Suprapubic skin (tissue), 4 donors: ENCODE measurements around the gene LAMB4. TPM values are rescaled to one million over a fixed set of nuclear protein-coding genes. Genes with fewer than 3 reads are reported as not detected.

Experiments used
- DNase-seq, 2 donors: peaks; one replicate each; pipeline ENCODE4 v3.0.0-alpha.2; 2019; ENCODE audit warnings: low spot score in 2 of 2
- H3K27ac ChIP-seq: fragments of 200-600 bp; sonication (generic); one replicate; pipeline ENCODE4 v1.5.1; 2019
- H3K27me3 ChIP-seq: fragments of 200-600 bp; sonication (generic); one replicate; pipeline ENCODE4 v1.5.1; 2019
- H3K36me3 ChIP-seq: fragments of 200-600 bp; sonication (generic); one replicate; pipeline ENCODE4 v1.5.1; 2019
- H3K4me1 ChIP-seq: fragments of 200-600 bp; sonication (generic); one replicate; pipeline ENCODE4 v1.5.1; 2019
- H3K4me3 ChIP-seq: fragments of 200-600 bp; sonication (generic); one replicate; pipeline ENCODE4 v1.5.1; 2019; ENCODE audit warnings: mild to moderate bottlenecking
- H3K9me3 ChIP-seq: fragments of 200-600 bp; sonication (generic); one replicate; pipeline ENCODE4 v1.5.1; 2019
- EP300 ChIP-seq: sonication (generic); formaldehyde crosslinking; IDR thresholded peaks from one replicate; pipeline ENCODE4 v1.6.1; 2017; ENCODE audit warnings: antibody characterized with exemption
- POLR2A ChIP-seq, 2 donors: fragments of 450-650 bp; IDR thresholded peaks; one replicate each; pipeline ENCODE4 v1.6.1; 2017; ENCODE audit warnings: antibody characterized with exemption in 2 of 2, mild to moderate bottlenecking in 2 of 2, moderate library complexity in 2 of 2
- POLR2AphosphoS5 ChIP-seq, 3 donors: sonication (generic); formaldehyde crosslinking; IDR thresholded peaks; one replicate each; pipeline ENCODE4 v1.6.1; 2017; ENCODE audit warnings: antibody characterized with exemption in 3 of 3
- WGBS: methylation state at CpG from one replicate; pipeline ENCODE4 v1.1.5; 2018; 5-methylcytosine and 5-hydroxymethylcytosine counted together
- total RNA-seq, 4 donors: library from RNA; depleted of rRNA; stranded (reverse); fragments of >200 nt; gene quantifications; one replicate each; pipeline ENCODE4 v1.1.0, GENCODE V29; 2016
- TF ChIP-seq, protein P1 (sequence below), 2 donors: fragments of 200-600 bp in 1 of 2; fragments of 450-650 bp in 1 of 2; sonication (generic) in 1 of 2; IDR thresholded peaks; one replicate each; pipeline ENCODE4 v1.5.1; 2016 to 2019; ENCODE audit warnings: antibody characterized with exemption in 2 of 2, mild to moderate bottlenecking in 1 of 2, moderate library complexity in 1 of 2

Gene LAMB4
- total RNA-seq, 4 donors from 2014 or later = 212 to 642 (median 282) TPM

- H3K4me3 ChIP-seq = no peak overlapping the region
- TF ChIP-seq POLR2AphosphoS5 (IDR thresholded peaks at IDR 0.05) (no peak), POLR2A (IDR thresholded peaks at IDR 0.05) (no peak)
- H3K27ac ChIP-seq = no peak overlapping the region
- no peaks in the 10 kb centered on the region for H3K27me3 ChIP-seq
- no peak for DNase-seq
- H3K4me1 ChIP-seq = no peaks in the 10 kb centered on the region
- 21% methylated on average over 1 of the region's 1 CpG for WGBS
- H3K36me3 ChIP-seq = no peaks in the 10 kb centered on the region
- no peaks in the 10 kb centered on the region for H3K9me3 ChIP-seq
Observed at GRCh38 chr7:108045154-108045553, 85.0 kb downstream of the LAMB4 start.

DNA sequence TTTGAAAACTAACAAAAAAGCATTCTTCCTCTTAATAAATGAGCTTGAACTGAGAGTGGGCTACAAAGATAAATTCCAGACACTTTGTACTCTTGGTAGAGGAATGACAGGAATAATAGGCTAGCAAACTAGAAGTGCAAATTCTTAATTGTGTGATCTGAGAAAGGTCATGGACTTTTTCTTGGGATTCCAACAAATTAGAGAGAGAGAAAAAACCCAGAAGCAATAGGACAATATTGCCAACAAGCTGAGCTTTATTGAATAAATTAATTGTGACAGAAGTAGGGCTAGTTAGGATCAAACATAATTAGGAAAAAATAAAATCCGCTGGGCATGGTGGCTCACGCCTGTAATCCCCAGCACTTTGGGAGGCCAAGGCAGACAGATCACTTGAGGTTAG is 85.8 kb downstream of the LAMB4 start:
- no peaks in the 10 kb centered on the region for H3K9me3 ChIP-seq
- no peaks in the 10 kb centered on the region for H3K27me3 ChIP-seq
- H3K4me1 ChIP-seq = no peaks in the 10 kb centered on the region
- TF ChIP-seq POLR2A (IDR thresholded peaks at IDR 0.05) (no peak), POLR2AphosphoS5 (IDR thresholded peaks at IDR 0.05) (no peak), EP300 (no peak)
- TF ChIP-seq, protein P1, sequence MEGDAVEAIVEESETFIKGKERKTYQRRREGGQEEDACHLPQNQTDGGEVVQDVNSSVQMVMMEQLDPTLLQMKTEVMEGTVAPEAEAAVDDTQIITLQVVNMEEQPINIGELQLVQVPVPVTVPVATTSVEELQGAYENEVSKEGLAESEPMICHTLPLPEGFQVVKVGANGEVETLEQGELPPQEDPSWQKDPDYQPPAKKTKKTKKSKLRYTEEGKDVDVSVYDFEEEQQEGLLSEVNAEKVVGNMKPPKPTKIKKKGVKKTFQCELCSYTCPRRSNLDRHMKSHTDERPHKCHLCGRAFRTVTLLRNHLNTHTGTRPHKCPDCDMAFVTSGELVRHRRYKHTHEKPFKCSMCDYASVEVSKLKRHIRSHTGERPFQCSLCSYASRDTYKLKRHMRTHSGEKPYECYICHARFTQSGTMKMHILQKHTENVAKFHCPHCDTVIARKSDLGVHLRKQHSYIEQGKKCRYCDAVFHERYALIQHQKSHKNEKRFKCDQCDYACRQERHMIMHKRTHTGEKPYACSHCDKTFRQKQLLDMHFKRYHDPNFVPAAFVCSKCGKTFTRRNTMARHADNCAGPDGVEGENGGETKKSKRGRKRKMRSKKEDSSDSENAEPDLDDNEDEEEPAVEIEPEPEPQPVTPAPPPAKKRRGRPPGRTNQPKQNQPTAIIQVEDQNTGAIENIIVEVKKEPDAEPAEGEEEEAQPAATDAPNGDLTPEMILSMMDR (IDR thresholded peaks at IDR 0.05) = no peak
- 85% methylated on average over 2 of the region's 2 CpGs for WGBS
- H3K27ac ChIP-seq = no peak overlapping the region
- no peaks in the 10 kb centered on the region for H3K36me3 ChIP-seq
- no peak overlapping the region for H3K4me3 ChIP-seq
- no peak for DNase-seq

DNA sequence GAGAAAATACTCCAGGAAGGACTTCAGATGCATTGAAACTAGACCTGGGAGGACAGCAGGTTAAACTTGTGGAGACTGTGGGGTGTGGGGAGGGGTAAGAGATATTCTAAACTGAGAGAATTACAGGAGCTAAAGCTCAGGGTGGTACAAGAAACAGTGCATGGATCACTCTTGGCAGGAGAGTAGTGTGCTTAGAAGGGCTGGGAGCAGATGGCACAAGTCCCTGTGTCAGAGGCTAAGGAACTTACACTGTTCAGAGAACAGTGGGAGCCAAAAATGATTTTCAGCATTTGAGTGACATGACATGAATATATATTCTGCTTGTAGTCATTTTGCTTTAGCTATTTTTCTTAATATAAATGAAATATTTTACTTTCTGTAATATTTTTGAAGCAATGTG is 91.2 kb downstream of the LAMB4 start:
- DNase-seq = no peak
- H3K27ac ChIP-seq = no peak overlapping the region
- H3K36me3 ChIP-seq = no peaks in the 10 kb centered on the region
- H3K9me3 ChIP-seq = no peaks in the 10 kb centered on the region
- no peaks in the 10 kb centered on the region for H3K27me3 ChIP-seq
- TF ChIP-seq, protein P1 (IDR thresholded peaks at IDR 0.05) = no peak
- no peak for TF ChIP-seq POLR2AphosphoS5 (IDR thresholded peaks at IDR 0.05)
- TF ChIP-seq EP300 = no peak
- no peak for TF ChIP-seq POLR2A (IDR thresholded peaks at IDR 0.05)
- no peaks in the 10 kb centered on the region for H3K4me1 ChIP-seq
- no peak overlapping the region for H3K4me3 ChIP-seq

GRCh38 chr7:108037741-108038140 is 92.4 kb downstream of the LAMB4 start:
- Histone ChIP-seq H3K27me3 (no peaks in the 10 kb centered on the region), H3K9me3 (no peaks in the 10 kb centered on the region), H3K4me1 (no peaks in the 10 kb centered on the region), H3K36me3 (no peaks in the 10 kb centered on the region), H3K4me3 (no peak overlapping the region), H3K27ac (no peak overlapping the region)
- WGBS = 77% methylated on average over 1 of the region's 1 CpG
- no peak for TF ChIP-seq EP300
- TF ChIP-seq POLR2A (IDR thresholded peaks at IDR 0.05) = no peak
- TF ChIP-seq, protein P1 (IDR thresholded peaks at IDR 0.05) = no peak
- no peak for TF ChIP-seq POLR2AphosphoS5 (IDR thresholded peaks at IDR 0.05)
- DNase-seq = no peak

GRCh38 chr7:108037140-108037539 is 93.0 kb downstream of the LAMB4 start:
- WGBS = 86% methylated on average over 3 of the region's 3 CpGs
- TF ChIP-seq EP300 (no peak), POLR2AphosphoS5 (IDR thresholded peaks at IDR 0.05) (no peak), POLR2A (IDR thresholded peaks at IDR 0.05) (no peak)
- TF ChIP-seq, protein P1 (IDR thresholded peaks at IDR 0.05) = no peak
- Histone ChIP-seq H3K4me3 (no peak overlapping the region), H3K4me1 (no peaks in the 10 kb centered on the region), H3K27ac (no peak overlapping the region), H3K36me3 (no peaks in the 10 kb centered on the region), H3K9me3 (no peaks in the 10 kb centered on the region), H3K27me3 (no peaks in the 10 kb centered on the region)
- no peak for DNase-seq

DNA sequence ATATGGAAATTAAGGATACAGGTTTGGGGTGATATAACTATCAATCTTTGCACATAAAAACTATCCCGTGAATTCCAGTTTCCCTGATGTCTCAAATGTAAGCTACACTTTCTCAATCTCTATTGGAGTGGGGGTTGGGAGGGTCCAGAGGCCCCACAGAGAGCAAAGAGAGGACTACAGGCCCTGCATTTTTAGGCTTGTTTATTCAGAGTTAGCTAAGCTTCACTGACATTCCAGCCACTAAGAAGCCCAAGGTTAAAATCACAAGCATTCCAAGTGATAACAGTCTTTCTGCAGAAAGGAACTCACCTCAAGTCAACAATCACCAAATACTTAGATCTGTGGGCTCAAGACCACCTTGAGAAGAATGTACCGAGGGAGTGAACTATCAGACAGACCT is 95.6 kb downstream of the LAMB4 start:
- DNase-seq = no peak
- WGBS = 76% methylated on average over 2 of the region's 2 CpGs

More for the DNA sequence above, 95.6 kb downstream of the LAMB4 start:
- Histone ChIP-seq H3K9me3 (no peaks in the 10 kb centered on the region), H3K27me3 (no peaks in the 10 kb centered on the region), H3K27ac (no peak overlapping the region), H3K4me1 (no peaks in the 10 kb centered on the region), H3K4me3 (no peak overlapping the region), H3K36me3 (no peaks in the 10 kb centered on the region)
- TF ChIP-seq POLR2AphosphoS5 (IDR thresholded peaks at IDR 0.05) (no peak), EP300 (no peak), POLR2A (IDR thresholded peaks at IDR 0.05) (no peak)
- TF ChIP-seq, protein P1 (IDR thresholded peaks at IDR 0.05) = no peak
